Measurements from ENCODE around the gene P2RX4.

The P2RX4 gene

GRCh38 chr12:121230538-121230907 is 20.6 kb downstream of the P2RX4 start:
- Histone ChIP-seq H3K9me3 (ENCODE audit: insufficient read depth, low read depth, low read length) (no peaks in the 10 kb centered on the region), H3K4ac (ENCODE audit: low read depth, low read length) (peak overlapping the region; percentile 21), H2BK12ac (ENCODE audit: low read length) (peak overlapping the region; percentile 95), H3K4me3 (ENCODE audit: low read depth, low read length) (no peak overlapping the region), H3K4me2 (ENCODE audit: low read length) (no peak overlapping the region), H3K79me2 (ENCODE audit: control insufficient read depth, insufficient read depth, low read length, poor library complexity) (no peaks in the 10 kb centered on the region), H2BK5ac (ENCODE audit: low read depth, low read length, poor library complexity) (peak overlapping the region; percentile 69), H4K12ac (ENCODE audit: low read depth, low read length) (no peak overlapping the region), H2AK5ac (ENCODE audit: low read length) (peak overlapping the region; percentile 99), H4K91ac (ENCODE audit: low read depth, low read length) (peak overlapping the region; percentile 78), H3K27ac (ENCODE audit: low read depth, low read length) (no peak overlapping the region), H3K79me1 (ENCODE audit: low read length) (peaks cover 15% of the 10 kb centered on the region), H3K27me3 (ENCODE audit: insufficient read depth, low read length) (no peaks in the 10 kb centered on the region), H3K14ac (ENCODE audit: low read length) (peak overlapping the region; percentile 71), H3K36me3 (ENCODE audit: control insufficient read depth in 1 of 2, insufficient read depth in 2 of 2, low read length in 2 of 2) (peaks cover 12 to 17% of the 10 kb centered on the region in 2 experiments), H2AFZ (ENCODE audit: insufficient read depth, low read length, poor library complexity) (no peak overlapping the region), H4K8ac (ENCODE audit: low read depth, low read length) (no peak overlapping the region), H3K4me1 (ENCODE audit: control insufficient read depth in 1 of 2, insufficient read depth in 2 of 2, low read length in 2 of 2) (peaks cover 7% of the 10 kb centered on the region in 2 experiments), H2BK120ac (ENCODE audit: insufficient read depth, low read length, poor library complexity) (peak overlapping the region; percentile 90), H3K18ac (ENCODE audit: low read length) (peak overlapping the region; percentile 84), H3K23ac (ENCODE audit: low read length) (no peak overlapping the region), H3K9ac (ENCODE audit: low read length) (no peak overlapping the region)
- no CpG with 5 or more reads among the region's 12 CpGs for WGBS (ENCODE audit: extremely low coverage, insufficient coverage, insufficient read length)
- no peak for DNase-seq

GRCh38 chr12:121232163-121232562 is 22.2 kb downstream of the P2RX4 start:
- no peak overlapping the region for H3K4me3 ChIP-seq (ENCODE audit: low read depth, low read length)
- H3K79me1 ChIP-seq (ENCODE audit: low read length), result peaks cover 15% of the 10 kb centered on the region
- no peak for DNase-seq
- H3K23ac ChIP-seq (ENCODE audit: low read length), result no peak overlapping the region
- H4K12ac ChIP-seq (ENCODE audit: low read depth, low read length), result no peak overlapping the region
- H3K79me2 ChIP-seq (ENCODE audit: control insufficient read depth, insufficient read depth, low read length, poor library complexity), result no peaks in the 10 kb centered on the region
- H3K9me3 ChIP-seq (ENCODE audit: insufficient read depth, low read depth, low read length), result peaks cover 1% of the 10 kb centered on the region
- no peak overlapping the region for H2BK120ac ChIP-seq (ENCODE audit: insufficient read depth, low read length, poor library complexity)
- no peak overlapping the region for H3K14ac ChIP-seq (ENCODE audit: low read length)
- no peak overlapping the region for H2AK5ac ChIP-seq (ENCODE audit: low read length)
- H3K27ac ChIP-seq (ENCODE audit: low read depth, low read length), result no peak overlapping the region
- no peak overlapping the region for H3K18ac ChIP-seq (ENCODE audit: low read length)
- H3K4me1 ChIP-seq (ENCODE audit: control insufficient read depth in 1 of 2, insufficient read depth in 2 of 2, low read length in 2 of 2), result peaks cover 5 to 7% of the 10 kb centered on the region in 2 experiments
- no peak overlapping the region for H2BK5ac ChIP-seq (ENCODE audit: low read depth, low read length, poor library complexity)
- H3K4ac ChIP-seq (ENCODE audit: low read depth, low read length), result no peak overlapping the region
- no peak overlapping the region for H2AFZ ChIP-seq (ENCODE audit: insufficient read depth, low read length, poor library complexity)
- H3K9ac ChIP-seq (ENCODE audit: low read length), result no peak overlapping the region
- no CpG with 5 or more reads among the region's 16 CpGs for WGBS (ENCODE audit: extremely low coverage, insufficient coverage, insufficient read length)
- H3K36me3 ChIP-seq (ENCODE audit: control insufficient read depth in 1 of 2, insufficient read depth in 2 of 2, low read length in 2 of 2), result peaks cover 10 to 17% of the 10 kb centered on the region in 2 experiments
- no peaks in the 10 kb centered on the region for H3K27me3 ChIP-seq (ENCODE audit: insufficient read depth, low read length)
- no peak overlapping the region for H2BK12ac ChIP-seq (ENCODE audit: low read length)
- H3K4me2 ChIP-seq (ENCODE audit: low read length), result no peak overlapping the region
- no peak overlapping the region for H4K91ac ChIP-seq (ENCODE audit: low read depth, low read length)
- no peak overlapping the region for H4K8ac ChIP-seq (ENCODE audit: low read depth, low read length)

DNA sequence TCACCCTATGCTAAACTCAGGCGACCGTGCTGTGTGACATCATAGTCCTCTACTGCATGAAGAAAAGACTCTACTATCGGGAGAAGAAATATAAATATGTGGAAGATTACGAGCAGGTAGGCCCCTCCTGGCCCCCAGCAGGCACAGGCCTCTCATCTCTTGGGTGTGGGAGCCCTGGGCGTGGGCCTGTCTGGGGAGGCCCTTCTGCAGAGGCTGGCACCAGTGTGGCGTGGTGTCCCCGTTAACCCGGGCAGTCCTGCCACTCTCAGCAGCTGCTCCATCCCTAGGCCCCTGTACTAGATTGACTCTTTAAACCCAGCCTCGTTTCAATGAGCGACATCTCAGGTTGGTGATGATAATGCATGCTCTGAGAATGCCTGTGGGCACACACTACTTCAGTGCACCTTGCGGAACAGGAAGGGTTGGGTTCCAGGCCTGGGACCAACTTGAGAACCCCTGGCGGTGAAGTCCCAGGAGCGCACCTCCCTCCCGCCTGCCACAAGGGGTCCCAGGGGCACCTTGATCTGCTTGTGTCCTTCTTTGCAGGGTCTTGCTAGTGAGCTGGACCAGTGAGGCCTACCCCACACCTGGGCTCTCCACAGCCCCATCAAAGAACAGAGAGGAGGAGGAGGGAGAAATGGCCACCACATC is 23.2 kb downstream of the P2RX4 start:
- Histone ChIP-seq H3K9me3 (ENCODE audit: insufficient read depth, low read depth, low read length) (peaks cover 1% of the 10 kb centered on the region), H3K4me2 (ENCODE audit: low read length) (no peak overlapping the region), H3K27ac (ENCODE audit: low read depth, low read length) (no peak overlapping the region), H3K79me2 (ENCODE audit: control insufficient read depth, insufficient read depth, low read length, poor library complexity) (no peaks in the 10 kb centered on the region), H2BK12ac (ENCODE audit: low read length) (no peak overlapping the region), H3K18ac (ENCODE audit: low read length) (no peak overlapping the region), H3K23ac (ENCODE audit: low read length) (no peak overlapping the region), H3K79me1 (ENCODE audit: low read length) (peaks cover 13% of the 10 kb centered on the region), H4K12ac (ENCODE audit: low read depth, low read length) (no peak overlapping the region), H2BK5ac (ENCODE audit: low read depth, low read length, poor library complexity) (no peak overlapping the region), H3K14ac (ENCODE audit: low read length) (no peak overlapping the region), H3K4ac (ENCODE audit: low read depth, low read length) (no peak overlapping the region), H2AFZ (ENCODE audit: insufficient read depth, low read length, poor library complexity) (no peak overlapping the region), H2BK120ac (ENCODE audit: insufficient read depth, low read length, poor library complexity) (no peak overlapping the region), H4K8ac (ENCODE audit: low read depth, low read length) (no peak overlapping the region), H3K36me3 (ENCODE audit: control insufficient read depth in 1 of 2, insufficient read depth in 2 of 2, low read length in 2 of 2) (peaks cover 17% of the 10 kb centered on the region in 2 experiments), H3K4me3 (ENCODE audit: low read depth, low read length) (no peak overlapping the region), H3K4me1 (ENCODE audit: control insufficient read depth in 1 of 2, insufficient read depth in 2 of 2, low read length in 2 of 2) (peaks cover 5 to 7% of the 10 kb centered on the region in 2 experiments), H3K9ac (ENCODE audit: low read length) (no peak overlapping the region), H4K91ac (ENCODE audit: low read depth, low read length) (peak overlapping the region; percentile 21), H3K27me3 (ENCODE audit: insufficient read depth, low read length) (no peaks in the 10 kb centered on the region), H2AK5ac (ENCODE audit: low read length) (no peak overlapping the region)
- peak in 1 of 2 donors; percentile 21 for DNase-seq
- no CpG with 5 or more reads among the region's 14 CpGs for WGBS (ENCODE audit: extremely low coverage, insufficient coverage, insufficient read length)

DNA sequence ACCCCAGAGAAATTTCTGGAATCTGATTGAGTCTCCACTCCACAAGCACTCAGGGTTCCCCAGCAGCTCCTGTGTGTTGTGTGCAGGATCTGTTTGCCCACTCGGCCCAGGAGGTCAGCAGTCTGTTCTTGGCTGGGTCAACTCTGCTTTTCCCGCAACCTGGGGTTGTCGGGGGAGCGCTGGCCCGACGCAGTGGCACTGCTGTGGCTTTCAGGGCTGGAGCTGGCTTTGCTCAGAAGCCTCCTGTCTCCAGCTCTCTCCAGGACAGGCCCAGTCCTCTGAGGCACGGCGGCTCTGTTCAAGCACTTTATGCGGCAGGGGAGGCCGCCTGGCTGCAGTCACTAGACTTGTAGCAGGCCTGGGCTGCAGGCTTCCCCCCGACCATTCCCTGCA is 23.7 kb downstream of the P2RX4 start:
- Histone ChIP-seq H3K4me1 (ENCODE audit: control insufficient read depth in 1 of 2, insufficient read depth in 2 of 2, low read length in 2 of 2) (peaks cover 5 to 7% of the 10 kb centered on the region in 2 experiments), H4K91ac (ENCODE audit: low read depth, low read length) (peak overlapping the region; percentile 21), H2AK5ac (ENCODE audit: low read length) (no peak overlapping the region), H3K9ac (ENCODE audit: low read length) (no peak overlapping the region), H3K36me3 (ENCODE audit: control insufficient read depth in 1 of 2, insufficient read depth in 2 of 2, low read length in 2 of 2) (peaks cover 17% of the 10 kb centered on the region in 2 experiments), H3K79me1 (ENCODE audit: low read length) (peaks cover 12% of the 10 kb centered on the region), H3K23ac (ENCODE audit: low read length) (no peak overlapping the region), H3K4me2 (ENCODE audit: low read length) (no peak overlapping the region), H3K14ac (ENCODE audit: low read length) (no peak overlapping the region), H2BK5ac (ENCODE audit: low read depth, low read length, poor library complexity) (no peak overlapping the region), H2BK120ac (ENCODE audit: insufficient read depth, low read length, poor library complexity) (no peak overlapping the region), H3K27ac (ENCODE audit: low read depth, low read length) (no peak overlapping the region), H2BK12ac (ENCODE audit: low read length) (no peak overlapping the region), H4K12ac (ENCODE audit: low read depth, low read length) (no peak overlapping the region), H2AFZ (ENCODE audit: insufficient read depth, low read length, poor library complexity) (no peak overlapping the region), H3K9me3 (ENCODE audit: insufficient read depth, low read depth, low read length) (peaks cover 1% of the 10 kb centered on the region), H4K8ac (ENCODE audit: low read depth, low read length) (no peak overlapping the region), H3K18ac (ENCODE audit: low read length) (no peak overlapping the region), H3K79me2 (ENCODE audit: control insufficient read depth, insufficient read depth, low read length, poor library complexity) (no peaks in the 10 kb centered on the region), H3K27me3 (ENCODE audit: insufficient read depth, low read length) (no peaks in the 10 kb centered on the region), H3K4ac (ENCODE audit: low read depth, low read length) (no peak overlapping the region), H3K4me3 (ENCODE audit: low read depth, low read length) (no peak overlapping the region)
- no CpG with 5 or more reads among the region's 11 CpGs for WGBS (ENCODE audit: extremely low coverage, insufficient coverage, insufficient read length)
- DNase-seq, result no peak

All from trophoblast cell (in vitro differentiated cells and primary cell).